Measurements from ENCODE around the gene ZDHHC4.
A peak's percentile ranks its signal among the peaks of the same experiment; 100 is the strongest.

ZDHHC4 gene

GRCh38 chr7:6615723-6616555 lies 38.7 kb downstream of the ZDHHC4 start:
- Histone ChIP-seq H3K4me1 (ENCODE audit: control insufficient read depth, insufficient read depth, low read length) (peaks cover 6% of the 10 kb centered on the region), H3K9ac (ENCODE audit: low read depth, low read length) (peak overlapping the region; percentile 12), H3K4me3 (ENCODE audit: low read depth, low read length) (peak overlapping the region; percentile 54), H3K27me3 (ENCODE audit: control insufficient read depth, insufficient read depth, low read length) (no peaks in the 10 kb centered on the region), H3K9me3 (ENCODE audit: control insufficient read depth, insufficient read depth, low read length) (no peaks in the 10 kb centered on the region), H3K36me3 (ENCODE audit: control insufficient read depth, insufficient read depth, low read length) (peaks cover 2% of the 10 kb centered on the region)

GRCh38 chr7:6616854-6617643 lies 39.8 kb downstream of the ZDHHC4 start:
- Histone ChIP-seq H3K27me3 (ENCODE audit: control insufficient read depth, insufficient read depth, low read length) (no peaks in the 10 kb centered on the region), H3K9ac (ENCODE audit: low read depth, low read length) (no peak overlapping the region), H3K9me3 (ENCODE audit: control insufficient read depth, insufficient read depth, low read length) (no peaks in the 10 kb centered on the region), H3K36me3 (ENCODE audit: control insufficient read depth, insufficient read depth, low read length) (peaks cover 10% of the 10 kb centered on the region), H3K4me1 (ENCODE audit: control insufficient read depth, insufficient read depth, low read length) (peaks cover 6% of the 10 kb centered on the region), H3K4me3 (ENCODE audit: low read depth, low read length) (no peak overlapping the region)

GRCh38 chr7:6618621-6619020 lies 41.4 kb downstream of the ZDHHC4 start:
- Histone ChIP-seq H3K4me3 (ENCODE audit: low read depth, low read length) (no peak overlapping the region), H3K9me3 (ENCODE audit: control insufficient read depth, insufficient read depth, low read length) (no peaks in the 10 kb centered on the region), H3K36me3 (ENCODE audit: control insufficient read depth, insufficient read depth, low read length) (peaks cover 13% of the 10 kb centered on the region), H3K27me3 (ENCODE audit: control insufficient read depth, insufficient read depth, low read length) (no peaks in the 10 kb centered on the region), H3K9ac (ENCODE audit: low read depth, low read length) (no peak overlapping the region), H3K4me1 (ENCODE audit: control insufficient read depth, insufficient read depth, low read length) (peaks cover 6% of the 10 kb centered on the region)

- H3K4me3 ChIP-seq (ENCODE audit: low read depth, low read length): no peak overlapping the region
- H3K9me3 ChIP-seq (ENCODE audit: control insufficient read depth, insufficient read depth, low read length): no peaks in the 10 kb centered on the region
- no peak overlapping the region for H3K9ac ChIP-seq (ENCODE audit: low read depth, low read length)
- H3K36me3 ChIP-seq (ENCODE audit: control insufficient read depth, insufficient read depth, low read length): peaks cover 17% of the 10 kb centered on the region
- H3K27me3 ChIP-seq (ENCODE audit: control insufficient read depth, insufficient read depth, low read length): no peaks in the 10 kb centered on the region
- H3K4me1 ChIP-seq (ENCODE audit: control insufficient read depth, insufficient read depth, low read length): no peaks in the 10 kb centered on the region
Measured at GRCh38 chr7:6619961-6620360, 42.7 kb downstream of the ZDHHC4 start.

GRCh38 chr7:6621195-6622133 lies 44.2 kb downstream of the ZDHHC4 start:
- Histone ChIP-seq H3K9me3 (ENCODE audit: control insufficient read depth, insufficient read depth, low read length) (no peaks in the 10 kb centered on the region), H3K36me3 (ENCODE audit: control insufficient read depth, insufficient read depth, low read length) (peaks cover 17% of the 10 kb centered on the region), H3K4me1 (ENCODE audit: control insufficient read depth, insufficient read depth, low read length) (no peaks in the 10 kb centered on the region), H3K9ac (ENCODE audit: low read depth, low read length) (no peak overlapping the region), H3K27me3 (ENCODE audit: control insufficient read depth, insufficient read depth, low read length) (no peaks in the 10 kb centered on the region), H3K4me3 (ENCODE audit: low read depth, low read length) (no peak overlapping the region)

- H3K4me3 ChIP-seq (ENCODE audit: low read depth, low read length): no peak overlapping the region
- H3K36me3 ChIP-seq (ENCODE audit: control insufficient read depth, insufficient read depth, low read length): peaks cover 17% of the 10 kb centered on the region
- no peaks in the 10 kb centered on the region for H3K4me1 ChIP-seq (ENCODE audit: control insufficient read depth, insufficient read depth, low read length)
- H3K9me3 ChIP-seq (ENCODE audit: control insufficient read depth, insufficient read depth, low read length): no peaks in the 10 kb centered on the region
- H3K9ac ChIP-seq (ENCODE audit: low read depth, low read length): no peak overlapping the region
- no peaks in the 10 kb centered on the region for H3K27me3 ChIP-seq (ENCODE audit: control insufficient read depth, insufficient read depth, low read length)
Measured at GRCh38 chr7:6622134-6622710, 45.0 kb downstream of the ZDHHC4 start.

- Histone ChIP-seq H3K9me3 (ENCODE audit: control insufficient read depth, insufficient read depth, low read length) (no peaks in the 10 kb centered on the region), H3K27me3 (ENCODE audit: control insufficient read depth, insufficient read depth, low read length) (no peaks in the 10 kb centered on the region), H3K4me3 (ENCODE audit: low read depth, low read length) (no peak overlapping the region), H3K36me3 (ENCODE audit: control insufficient read depth, insufficient read depth, low read length) (peaks cover 17% of the 10 kb centered on the region), H3K9ac (ENCODE audit: low read depth, low read length) (no peak overlapping the region), H3K4me1 (ENCODE audit: control insufficient read depth, insufficient read depth, low read length) (no peaks in the 10 kb centered on the region)
Measured at GRCh38 chr7:6623589-6624245, 46.5 kb downstream of the ZDHHC4 start.

GRCh38 chr7:6624246-6624611 lies 47.0 kb downstream of the ZDHHC4 start:
- Histone ChIP-seq H3K4me1 (ENCODE audit: control insufficient read depth, insufficient read depth, low read length) (no peaks in the 10 kb centered on the region), H3K27me3 (ENCODE audit: control insufficient read depth, insufficient read depth, low read length) (no peaks in the 10 kb centered on the region), H3K9me3 (ENCODE audit: control insufficient read depth, insufficient read depth, low read length) (no peaks in the 10 kb centered on the region), H3K9ac (ENCODE audit: low read depth, low read length) (no peak overlapping the region), H3K36me3 (ENCODE audit: control insufficient read depth, insufficient read depth, low read length) (peaks cover 17% of the 10 kb centered on the region), H3K4me3 (ENCODE audit: low read depth, low read length) (no peak overlapping the region)

- Histone ChIP-seq H3K4me3 (ENCODE audit: low read depth, low read length) (no peak overlapping the region), H3K4me1 (ENCODE audit: control insufficient read depth, insufficient read depth, low read length) (no peaks in the 10 kb centered on the region), H3K36me3 (ENCODE audit: control insufficient read depth, insufficient read depth, low read length) (peaks cover 4% of the 10 kb centered on the region), H3K27me3 (ENCODE audit: control insufficient read depth, insufficient read depth, low read length) (no peaks in the 10 kb centered on the region), H3K9me3 (ENCODE audit: control insufficient read depth, insufficient read depth, low read length) (no peaks in the 10 kb centered on the region), H3K9ac (ENCODE audit: low read depth, low read length) (no peak overlapping the region)
Measured at GRCh38 chr7:6628045-6628444, 50.8 kb downstream of the ZDHHC4 start.

GRCh38 chr7:6630007-6630849 lies 53.0 kb downstream of the ZDHHC4 start:
- no peaks in the 10 kb centered on the region for H3K4me1 ChIP-seq (ENCODE audit: control insufficient read depth, insufficient read depth, low read length)
- no peaks in the 10 kb centered on the region for H3K27me3 ChIP-seq (ENCODE audit: control insufficient read depth, insufficient read depth, low read length)
- H3K36me3 ChIP-seq (ENCODE audit: control insufficient read depth, insufficient read depth, low read length): no peaks in the 10 kb centered on the region
- no peak overlapping the region for H3K9ac ChIP-seq (ENCODE audit: low read depth, low read length)
- H3K4me3 ChIP-seq (ENCODE audit: low read depth, low read length): no peak overlapping the region
- H3K9me3 ChIP-seq (ENCODE audit: control insufficient read depth, insufficient read depth, low read length): no peaks in the 10 kb centered on the region

Measured in iPS-15b (cell line).